Measurements from ENCODE around the gene RASGRF2. TPM values are rescaled to one million over a fixed set of nuclear protein-coding genes. Genes with fewer than 3 reads are reported as not detected.
"Not testable (repeated sequence)": the region's sequence is repeated elsewhere in the genome, so short reads cannot be mapped to it uniquely, and the experiment has no call there.

The RASGRF2 gene
- total and polyA plus RNA-seq, 7 experiments from 2014 or later, result 9.8 to 55.2 (median 30.9) TPM

GRCh38 chr5:81115261-81115660 is 155.1 kb downstream of the RASGRF2 start:
- intact Hi-C loops (cut with micrococcal nuclease), result no loop called here

DNA sequence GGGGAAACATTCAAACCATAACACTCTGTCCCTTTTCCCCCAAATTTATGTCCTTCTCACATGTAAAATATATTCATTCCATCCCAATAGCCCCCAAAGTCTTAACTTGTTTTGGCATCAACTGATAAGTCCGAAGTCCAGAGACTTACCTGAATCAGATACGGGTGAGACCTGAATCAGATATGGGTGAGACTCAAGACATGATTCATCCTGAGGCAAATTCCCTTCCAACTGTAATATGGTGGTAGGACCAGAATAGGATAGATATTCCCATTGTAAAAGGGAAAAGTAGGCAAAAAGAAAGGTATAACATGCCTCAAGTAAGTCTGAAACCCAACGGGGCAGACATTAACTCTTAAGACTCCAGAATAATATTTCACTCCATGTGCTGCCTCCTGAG is 157.4 kb downstream of the RASGRF2 start:
- no peak for ATAC-seq
- Histone ChIP-seq H3K27ac (ENCODE audit: low read depth, low read length) (no peak overlapping the region), H3K4me3 (ENCODE audit: low read length) (no peak overlapping the region), H3K36me3 (ENCODE audit: control insufficient read depth in 2 of 3, insufficient read depth in 3 of 3, low read length in 3 of 3) (peaks cover 2 to 80% (median 18%) of the 10 kb centered on the region in 3 experiments), H3K27me3 (ENCODE audit: control insufficient read depth in 2 of 2, insufficient read depth in 2 of 2, low read length in 2 of 2) (no peaks in the 10 kb centered on the region), H3K9me3 (ENCODE audit: control insufficient read depth in 2 of 3, low read length in 3 of 3) (no peaks in the 10 kb centered on the region), H3K4me1 (ENCODE audit: control insufficient read depth in 2 of 2, insufficient read depth in 2 of 2, low read length in 2 of 2) (peaks cover 0 to 5% of the 10 kb centered on the region in 2 donors)
- DNase-seq, result no peak
- CTCF ChIA-PET, result no interaction called here
- POLR2A ChIA-PET, result no interaction called here
- no peak overlapping the region for H3K4me3 Mint-ChIP-seq
- no peaks in the 10 kb centered on the region for H3K27me3 Mint-ChIP-seq
- peaks cover 8 to 31% (median 23%) of the 10 kb centered on the region in 7 donors for H3K4me1 Mint-ChIP-seq
- intact Hi-C loops (cut with micrococcal nuclease), result no loop called here
- no peaks in the 10 kb centered on the region for H3K9me3 Mint-ChIP-seq
- peaks cover 33 to 88% (median 73%) of the 10 kb centered on the region in 5 donors for H3K36me3 Mint-ChIP-seq
- peak overlapping the region in 1 of 9 donors; percentile 44 for H3K27ac Mint-ChIP-seq

More at GRCh38 chr5:81115261-81115660, 155.1 kb downstream of the RASGRF2 start:
- H3K27ac ChIP-seq (ENCODE audit: low read depth, low read length), result no peak overlapping the region
- no peaks in the 10 kb centered on the region for H3K4me1 ChIP-seq (ENCODE audit: control insufficient read depth in 2 of 2, insufficient read depth in 2 of 2, low read length in 2 of 2)
- no peak overlapping the region for H3K4me3 ChIP-seq (ENCODE audit: low read length)
- DNase-seq (no peak), ATAC-seq (no peak)
- H3K36me3 ChIP-seq (ENCODE audit: control insufficient read depth in 2 of 3, insufficient read depth in 3 of 3, low read length in 3 of 3), result peaks cover 5 to 66% (median 13%) of the 10 kb centered on the region in 3 experiments
- Mint-ChIP-seq H3K36me3 (peaks cover 20 to 81% (median 65%) of the 10 kb centered on the region in 5 donors), H3K4me3 (no peak overlapping the region), H3K9me3 (no peaks in the 10 kb centered on the region), H3K4me1 (peaks cover 0 to 14% (median 4%) of the 10 kb centered on the region in 7 donors), H3K27ac (no peak overlapping the region), H3K27me3 (no peaks in the 10 kb centered on the region)
- POLR2A ChIA-PET, result no interaction called here
- H3K9me3 ChIP-seq (ENCODE audit: control insufficient read depth in 2 of 3, low read length in 3 of 3), result no peaks in the 10 kb centered on the region
- CTCF ChIA-PET, result interaction anchor here (0.6 kb wide), 1 partner anchor 15 kb away, joined by 3 read pairs; no protein-coding TSS in a partner anchor
- no peaks in the 10 kb centered on the region for H3K27me3 ChIP-seq (ENCODE audit: control insufficient read depth in 2 of 2, insufficient read depth in 2 of 2, low read length in 2 of 2)

- no peaks in the 10 kb centered on the region for H3K27me3 ChIP-seq (ENCODE audit: control insufficient read depth in 2 of 2, insufficient read depth in 2 of 2, low read length in 2 of 2)
- H3K27ac ChIP-seq (ENCODE audit: low read depth, low read length), result no peak overlapping the region
- ChIA-PET POLR2A (no interaction called here), CTCF (interaction anchor here (0.7 to 2.1 kb wide), 2 partner anchors 13 to 180 kb away, joined by 4 to 13 read pairs; no protein-coding TSS in a partner anchor)
- intact Hi-C loops (cut with micrococcal nuclease), result no loop called here
- no peak overlapping the region for H3K4me3 Mint-ChIP-seq
- H3K36me3 ChIP-seq (ENCODE audit: control insufficient read depth in 2 of 3, insufficient read depth in 3 of 3, low read length in 3 of 3), result peaks cover 14 to 75% (median 18%) of the 10 kb centered on the region in 3 experiments
- H3K27me3 Mint-ChIP-seq, result no peaks in the 10 kb centered on the region
- H3K9me3 ChIP-seq (ENCODE audit: control insufficient read depth in 2 of 3, low read length in 3 of 3), result no peaks in the 10 kb centered on the region
- H3K4me1 ChIP-seq (ENCODE audit: control insufficient read depth in 2 of 2, insufficient read depth in 2 of 2, low read length in 2 of 2), result peaks cover 0 to 5% of the 10 kb centered on the region in 2 donors
- no peak overlapping the region for H3K4me3 ChIP-seq (ENCODE audit: low read length)
- peak overlapping the region in 2 of 9 donors; percentile 65 to 75 for H3K27ac Mint-ChIP-seq
- ATAC-seq (no peak), DNase-seq (no peak)
- peaks cover 30 to 80% (median 65%) of the 10 kb centered on the region in 5 donors for H3K36me3 Mint-ChIP-seq
- H3K4me1 Mint-ChIP-seq, result peaks cover 4 to 32% (median 20%) of the 10 kb centered on the region in 7 donors
- H3K9me3 Mint-ChIP-seq, result no peaks in the 10 kb centered on the region
These were observed 161.1 kb downstream of the RASGRF2 start for GRCh38 chr5:81121273-81121672.

- Histone ChIP-seq H3K4me1 (ENCODE audit: control insufficient read depth in 2 of 2, insufficient read depth in 2 of 2, low read length in 2 of 2) (peaks cover 0 to 5% of the 10 kb centered on the region in 2 donors), H3K36me3 (ENCODE audit: control insufficient read depth in 2 of 3, insufficient read depth in 3 of 3, low read length in 3 of 3) (peaks cover 14 to 77% (median 18%) of the 10 kb centered on the region in 3 experiments), H3K9me3 (ENCODE audit: control insufficient read depth in 2 of 3, low read length in 3 of 3) (no peaks in the 10 kb centered on the region), H3K4me3 (ENCODE audit: low read length) (no peak overlapping the region), H3K27ac (ENCODE audit: low read depth, low read length) (no peak overlapping the region), H3K27me3 (ENCODE audit: control insufficient read depth in 2 of 2, insufficient read depth in 2 of 2, low read length in 2 of 2) (no peaks in the 10 kb centered on the region)
- H3K27me3 Mint-ChIP-seq, result no peaks in the 10 kb centered on the region
- DNase-seq (peak in 1 of 9 donors; percentile 8), ATAC-seq (no peak)
- ChIA-PET CTCF (no interaction called here), POLR2A (no interaction called here)
- intact Hi-C loops (cut with micrococcal nuclease), result no loop called here
- no peak overlapping the region for H3K4me3 Mint-ChIP-seq
- H3K4me1 Mint-ChIP-seq, result peaks cover 4 to 37% (median 20%) of the 10 kb centered on the region in 7 donors
- peaks cover 28 to 80% (median 64%) of the 10 kb centered on the region in 5 donors for H3K36me3 Mint-ChIP-seq
- H3K27ac Mint-ChIP-seq, result peak overlapping the region in 2 of 9 donors; percentile 30 to 65
- H3K9me3 Mint-ChIP-seq, result no peaks in the 10 kb centered on the region
These were observed 161.9 kb downstream of the RASGRF2 start for GRCh38 chr5:81121836-81122630.

GRCh38 chr5:81124689-81125088 is 164.5 kb downstream of the RASGRF2 start:
- H3K9me3 Mint-ChIP-seq; DNase-seq; H3K27ac Mint-ChIP-seq; H3K4me3 ChIP-seq (ENCODE audit: low read length); intact Hi-C loops (cut with micrococcal nuclease); POLR2A ChIA-PET; H3K4me1 ChIP-seq (ENCODE audit: control insufficient read depth in 2 of 2, insufficient read depth in 2 of 2, low read length in 2 of 2); H3K4me3 Mint-ChIP-seq; H3K27me3 Mint-ChIP-seq; ATAC-seq; H3K27ac ChIP-seq (ENCODE audit: low read depth, low read length); H3K9me3 ChIP-seq (ENCODE audit: control insufficient read depth in 2 of 3, low read length in 3 of 3); H3K27me3 ChIP-seq (ENCODE audit: control insufficient read depth in 2 of 2, insufficient read depth in 2 of 2, low read length in 2 of 2): not testable (repeated sequence)
- Mint-ChIP-seq H3K36me3 (peaks cover 18 to 73% (median 57%) of the 10 kb centered on the region in 5 donors), H3K4me1 (peaks cover 4 to 32% (median 20%) of the 10 kb centered on the region in 7 donors)
- peaks cover 14 to 63% (median 17%) of the 10 kb centered on the region in 3 experiments for H3K36me3 ChIP-seq (ENCODE audit: control insufficient read depth in 2 of 3, insufficient read depth in 3 of 3, low read length in 3 of 3)
- CTCF ChIA-PET, result interaction anchor here (1.2 kb wide), 1 partner anchor 17 kb away, joined by 3 read pairs; no protein-coding TSS in a partner anchor

DNA sequence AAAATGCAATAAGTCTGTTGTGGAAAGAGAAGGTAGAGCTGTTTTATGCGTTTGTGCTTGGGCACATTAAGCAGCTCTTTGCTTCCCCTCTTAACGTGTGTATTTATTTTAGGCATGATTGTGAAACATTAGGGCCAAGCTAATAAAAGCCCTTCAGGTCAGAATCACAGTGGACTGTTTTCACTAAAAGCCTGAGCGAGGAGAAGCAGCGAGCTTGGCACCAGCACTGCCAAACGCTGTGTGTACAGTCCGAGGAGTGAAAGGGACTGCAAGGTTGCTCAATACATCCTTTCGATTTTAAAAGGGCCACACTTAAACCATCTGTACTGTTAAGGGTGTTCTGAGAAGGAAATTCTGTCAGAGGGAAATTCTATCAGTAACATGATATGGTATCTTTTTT is 165.8 kb downstream of the RASGRF2 start:
- Mint-ChIP-seq H3K4me3 (no peak overlapping the region), H3K9me3 (no peaks in the 10 kb centered on the region), H3K27ac (no peak overlapping the region), H3K4me1 (peaks cover 6 to 28% (median 20%) of the 10 kb centered on the region in 7 donors), H3K27me3 (no peaks in the 10 kb centered on the region), H3K36me3 (peaks cover 22 to 78% (median 62%) of the 10 kb centered on the region in 5 donors)
- no peak for DNase-seq
- Histone ChIP-seq H3K4me3 (ENCODE audit: low read length) (no peak overlapping the region), H3K27ac (ENCODE audit: low read depth, low read length) (no peak overlapping the region), H3K4me1 (ENCODE audit: control insufficient read depth in 2 of 2, insufficient read depth in 2 of 2, low read length in 2 of 2) (peaks cover 0 to 5% of the 10 kb centered on the region in 2 donors), H3K36me3 (ENCODE audit: control insufficient read depth in 2 of 3, insufficient read depth in 3 of 3, low read length in 3 of 3) (peaks cover 13 to 50% (median 14%) of the 10 kb centered on the region in 3 experiments), H3K27me3 (ENCODE audit: control insufficient read depth in 2 of 2, insufficient read depth in 2 of 2, low read length in 2 of 2) (no peaks in the 10 kb centered on the region), H3K9me3 (ENCODE audit: control insufficient read depth in 2 of 3, low read length in 3 of 3) (no peaks in the 10 kb centered on the region)
- intact Hi-C loops (cut with micrococcal nuclease), result no loop called here
- ATAC-seq, result no peak
- CTCF ChIA-PET, result no interaction called here
- POLR2A ChIA-PET, result no interaction called here

All from naive thymus-derived CD4-positive, alpha-beta T cell (primary cell).